Measurements from ENCODE around the gene NRG3.

The NRG3 gene

DNA sequence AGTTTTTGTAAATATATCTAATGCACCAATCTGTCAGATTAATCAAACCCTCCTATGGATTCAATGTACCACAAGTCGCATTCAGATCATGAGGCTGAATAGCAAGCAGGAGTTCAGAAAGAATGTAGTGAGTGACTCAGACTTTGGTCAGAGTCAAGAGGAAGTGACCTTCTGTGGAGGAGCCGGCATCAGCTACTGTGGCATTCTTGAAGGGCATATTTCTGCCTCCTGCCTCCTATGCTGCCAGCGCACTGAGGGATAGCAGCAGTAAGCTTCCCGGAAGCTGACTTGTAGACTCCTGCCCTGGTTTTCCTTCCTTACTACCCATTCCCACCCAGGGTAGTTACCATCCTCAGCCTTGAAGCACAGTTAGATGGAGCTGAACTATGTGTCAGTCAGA lies 867.5 kb downstream of the NRG3 start:
- DNase-seq = no peak

DNA sequence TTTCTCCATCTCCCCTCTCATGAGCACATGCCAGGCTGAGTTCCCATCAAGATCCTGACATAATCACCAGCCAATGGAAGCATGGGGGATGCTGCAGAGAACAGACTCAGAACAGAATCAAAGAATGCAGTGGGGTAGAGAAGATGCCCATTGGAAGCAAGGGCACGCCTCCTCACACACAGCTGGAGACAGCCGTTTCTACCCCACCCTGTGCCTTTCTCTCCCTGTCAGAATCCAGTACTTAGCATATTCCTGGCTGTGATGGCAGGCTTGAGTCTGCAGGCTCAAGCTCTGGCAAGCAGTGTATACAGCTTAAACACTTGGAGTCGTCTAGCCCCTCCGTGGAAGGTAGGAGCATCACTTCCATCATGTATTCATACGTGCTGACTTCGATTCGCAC lies 867.9 kb downstream of the NRG3 start:
- no peak for DNase-seq

DNA sequence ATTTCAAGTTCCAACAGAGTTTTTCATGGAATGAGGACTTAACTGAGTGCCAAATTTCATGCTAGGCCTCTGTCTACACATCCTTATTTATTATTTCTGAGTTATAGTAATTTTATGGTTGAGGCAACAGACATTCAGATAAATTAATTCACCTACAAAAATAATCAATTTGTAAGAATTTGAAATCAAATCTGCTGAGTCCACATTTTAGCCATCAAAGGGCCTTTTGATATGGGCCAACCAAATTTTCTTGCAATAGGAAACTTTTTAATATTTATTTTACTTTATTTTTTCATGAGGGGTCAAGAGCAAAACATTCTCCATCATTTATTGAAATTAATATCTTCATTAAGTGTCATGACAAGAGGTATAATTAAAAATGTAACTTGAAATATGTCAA lies 875.5 kb downstream of the NRG3 start:
- DNase-seq = no peak

DNA sequence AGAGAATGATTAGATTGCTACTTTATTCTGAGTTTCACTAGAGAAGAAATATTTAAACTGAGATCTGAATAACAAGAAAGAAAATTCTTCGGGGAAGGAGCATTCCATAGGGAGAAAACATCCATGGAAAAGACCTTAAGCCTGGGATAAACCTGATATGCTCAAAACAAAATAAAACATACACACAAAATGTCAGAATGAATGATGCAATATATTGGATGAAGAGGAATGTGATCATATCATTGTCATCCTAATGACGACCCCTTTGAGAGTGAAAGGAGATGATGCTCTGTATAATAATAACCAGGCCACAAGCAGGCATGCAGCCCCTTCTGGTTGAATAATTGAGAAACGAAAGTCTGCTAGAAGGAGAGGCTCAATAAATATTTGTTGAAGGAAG lies 882.4 kb downstream of the NRG3 start:
- DNase-seq = no peak

DNA sequence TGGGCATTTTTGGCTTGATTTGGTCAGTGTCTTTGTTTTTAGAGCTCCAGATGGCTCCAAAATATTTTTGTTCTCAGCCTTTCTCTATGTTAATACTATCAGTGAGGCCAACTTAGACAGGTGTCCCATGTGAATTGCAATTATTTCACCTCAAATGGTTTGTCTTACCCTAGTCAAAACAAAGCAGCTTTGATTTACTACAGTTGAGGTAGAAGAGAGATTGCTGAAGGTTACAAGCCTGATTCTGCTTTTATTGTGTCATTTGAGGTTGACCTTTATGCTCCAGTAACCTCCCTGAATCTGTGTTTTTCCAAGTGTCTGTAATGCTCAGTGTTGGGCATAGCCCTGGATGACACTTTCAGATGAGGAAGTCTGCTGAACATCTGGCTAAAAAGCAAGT lies 882.9 kb downstream of the NRG3 start:
- DNase-seq = no peak

GRCh38 chr10:82759050-82759449 lies 884.1 kb downstream of the NRG3 start:
- no peak for DNase-seq

GRCh38 chr10:82762641-82763040 lies 887.6 kb downstream of the NRG3 start:
- DNase-seq = no peak

GRCh38 chr10:82768040-82768439 lies 893.0 kb downstream of the NRG3 start:
- DNase-seq = no peak

- no peak for DNase-seq
These were observed 903.9 kb downstream of the NRG3 start for GRCh38 chr10:82778908-82779307.

GRCh38 chr10:82796510-82796909 lies 921.5 kb downstream of the NRG3 start:
- no peak for DNase-seq

- no peak for DNase-seq
These were observed 926.3 kb downstream of the NRG3 start for GRCh38 chr10:82801289-82801688.

DNA sequence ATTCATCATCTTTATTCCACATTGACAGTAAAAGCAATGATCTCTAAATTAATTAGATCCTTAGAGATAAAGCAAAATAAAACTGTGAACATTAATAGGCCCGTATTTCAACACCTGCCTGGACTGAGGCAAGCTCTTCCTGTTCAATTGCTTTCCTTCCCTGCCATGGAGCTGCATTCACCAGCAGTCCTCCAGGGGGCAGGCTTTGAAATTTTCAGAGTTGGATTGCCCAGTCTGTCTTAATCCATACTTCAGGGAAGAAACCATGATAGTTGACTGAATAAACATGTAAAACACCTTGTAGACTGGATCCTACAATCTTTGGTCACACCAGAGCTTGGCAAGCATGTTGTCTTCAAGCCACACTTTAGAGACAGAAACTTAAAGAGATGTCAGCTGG lies 936.6 kb downstream of the NRG3 start:
- no peak for DNase-seq

- DNase-seq = peak; percentile 30
These were observed 938.9 kb downstream of the NRG3 start for GRCh38 chr10:82813856-82814255.

DNA sequence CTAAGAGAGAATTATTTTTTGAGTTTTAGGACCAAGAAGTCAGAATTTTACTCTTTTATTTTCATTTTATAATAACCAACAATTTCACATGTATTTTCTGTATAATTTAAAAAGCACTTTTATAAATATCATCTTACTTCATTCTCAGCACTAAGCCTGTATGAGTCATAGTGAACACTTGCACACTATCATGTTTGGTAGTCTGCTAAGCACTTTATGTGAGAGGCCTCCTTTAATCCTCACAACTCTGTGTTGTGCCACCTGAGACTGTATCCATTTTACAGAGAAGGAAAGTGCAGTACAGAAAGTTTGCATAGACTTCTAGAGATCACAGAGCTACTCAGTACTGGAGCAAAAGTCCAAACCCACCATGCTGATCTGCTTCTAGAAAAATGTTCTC lies 939.6 kb downstream of the NRG3 start:
- DNase-seq = no peak

DNA sequence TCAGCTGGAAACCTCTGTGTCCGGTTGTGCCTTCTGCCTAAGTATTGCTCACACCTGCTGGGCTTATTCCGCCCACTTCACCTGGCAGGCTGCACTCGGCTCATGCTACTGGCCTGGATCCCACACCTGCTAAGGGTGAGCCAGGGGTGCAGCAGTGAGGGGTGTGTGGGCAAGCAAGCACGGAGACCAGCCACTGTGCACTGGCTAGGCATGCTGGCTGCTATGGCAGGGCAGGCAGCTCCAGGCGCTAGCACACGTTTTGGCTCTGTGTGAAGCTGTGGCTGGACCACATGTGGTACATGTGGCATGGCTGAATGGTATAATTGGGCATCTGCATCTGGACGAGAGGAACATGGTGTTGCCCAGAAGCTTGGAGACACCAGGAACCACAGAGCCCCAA lies 940.7 kb downstream of the NRG3 start:
- DNase-seq = no peak

- DNase-seq = no peak
These were observed 942.9 kb downstream of the NRG3 start for GRCh38 chr10:82817676-82818422.

GRCh38 chr10:82821043-82821442 lies 946.0 kb downstream of the NRG3 start:
- no peak for DNase-seq

- DNase-seq = no peak
These were observed 951.1 kb downstream of the NRG3 start for GRCh38 chr10:82826132-82826531.

GRCh38 chr10:82827901-82828300 lies 952.9 kb downstream of the NRG3 start:
- DNase-seq = no peak

DNA sequence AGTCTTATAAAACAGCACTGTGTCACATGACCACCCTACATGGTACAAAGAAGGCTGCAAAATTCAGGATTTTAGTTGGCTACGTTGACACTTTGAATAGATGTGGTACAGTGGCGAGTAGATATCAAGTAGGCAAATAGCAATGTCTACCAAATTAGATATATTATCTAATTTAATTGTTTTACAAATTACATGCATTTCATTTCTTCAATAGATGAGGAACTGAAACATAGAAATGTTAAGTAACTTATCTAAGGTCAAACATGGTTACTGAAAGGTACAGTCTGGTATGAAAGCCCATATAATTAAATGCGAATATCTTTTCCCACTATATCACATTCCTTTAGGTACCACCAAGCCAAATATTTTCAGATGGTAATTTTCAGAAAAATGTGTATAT lies 972.2 kb downstream of the NRG3 start:
- DNase-seq = no peak

DNA sequence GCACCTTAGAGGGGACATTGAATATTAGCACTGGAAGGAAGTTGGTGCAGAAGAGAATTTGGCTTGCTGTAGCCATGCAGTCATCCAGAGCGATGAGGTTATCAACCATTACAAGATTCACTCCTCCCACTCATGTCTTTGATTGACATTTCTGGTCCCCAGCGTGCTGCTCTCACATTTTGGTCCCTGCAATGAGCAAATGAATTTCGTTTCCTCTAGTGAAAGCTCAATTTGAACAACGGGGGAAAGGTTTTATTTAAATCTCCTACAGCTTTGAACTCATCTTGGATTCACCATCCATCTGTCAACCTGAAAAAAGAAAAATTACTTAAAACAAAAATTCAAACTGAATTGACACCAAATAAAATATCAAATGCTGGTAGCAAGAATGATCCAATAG lies 975.2 kb downstream of the NRG3 start:
- DNase-seq = no peak

DNA sequence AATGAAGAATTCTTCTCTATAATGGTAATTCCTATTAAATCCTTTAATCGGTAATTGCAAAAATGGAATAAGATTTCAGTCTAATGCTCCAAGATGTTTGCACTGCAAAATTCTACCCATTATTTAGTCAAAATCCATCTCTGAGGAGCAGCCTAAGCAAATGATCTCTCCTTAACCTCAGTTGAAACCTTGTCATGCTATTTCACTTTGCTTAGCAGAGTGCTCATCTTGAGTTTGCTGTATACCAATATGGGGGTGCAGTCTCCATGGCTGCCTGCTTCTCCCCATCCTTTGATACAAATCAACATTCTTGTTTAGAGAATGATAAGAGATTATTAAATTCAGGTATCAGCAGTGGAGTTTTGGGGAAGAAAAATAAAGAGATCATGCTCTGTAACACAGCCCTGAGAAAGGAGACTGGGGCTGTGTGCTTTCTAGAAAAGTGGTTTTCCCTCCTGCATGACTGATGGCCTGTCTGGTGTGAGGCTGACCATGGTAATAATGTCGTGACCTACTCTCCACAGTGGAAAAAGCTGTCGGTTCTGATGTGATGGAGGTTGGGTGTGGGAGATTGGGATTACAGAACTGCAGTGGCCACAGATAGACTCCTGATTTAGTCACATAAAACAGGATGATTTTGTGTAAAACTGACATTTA lies 982.1 kb downstream of the NRG3 start:
- no peak for DNase-seq

GRCh38 chr10:82861889-82862288 lies 986.9 kb downstream of the NRG3 start:
- no peak for DNase-seq

DNA sequence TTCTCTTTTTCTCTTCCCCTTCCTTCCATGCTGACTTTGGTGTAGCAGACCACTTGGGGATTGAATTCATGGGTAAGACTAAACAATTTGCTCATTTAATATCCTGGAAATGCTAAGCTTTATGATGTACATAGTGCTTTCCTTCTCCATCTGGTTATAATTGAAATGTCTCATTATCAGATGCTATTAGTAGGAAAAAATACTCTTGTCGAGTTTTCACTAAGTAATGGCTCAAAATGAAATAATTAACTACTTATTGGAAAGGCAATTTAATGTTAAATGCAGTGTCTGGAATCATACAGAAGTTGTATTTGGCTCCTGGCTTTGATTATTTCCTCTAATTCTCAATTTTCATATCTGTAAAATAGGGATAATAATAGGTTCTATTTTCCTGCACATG lies 990.4 kb downstream of the NRG3 start:
- DNase-seq = no peak

GRCh38 chr10:82866424-82867020 lies 991.5 kb downstream of the NRG3 start:
- DNase-seq = no peak
